Fibroblast of pulmonary artery (primary cell): ENCODE measurements around the gene FOXL3.

Source experiments
- DNase-seq: peaks from one replicate; pipeline ENCODE4 v3.0.0-alpha.2; 2010; ENCODE audit warnings: low read depth
- H3K4me3 ChIP-seq: replicated peaks from 2 replicates; pipeline ENCODE4 v1.5.1; 2011; ENCODE audit warnings: low read depth, mild to moderate bottlenecking, control low read depth, low read length, moderate library complexity
- CTCF ChIP-seq: IDR thresholded peaks from 2 replicates; pipeline ENCODE4 v1.5.1; 2011; ENCODE audit warnings: mild to moderate bottlenecking, control low read depth, low read length, inconsistent platforms; ENCODE audit errors: missing control alignments

The FOXL3 gene

GRCh38 chr7:246451-246850 is 43.5 kb upstream of the FOXL3 start:
- H3K4me3 ChIP-seq = no peak overlapping the region
- TF ChIP-seq CTCF = no peak

GRCh38 chr7:247181-247580 is 42.8 kb upstream of the FOXL3 start:
- H3K4me3 ChIP-seq = no peak overlapping the region
- no peak for DNase-seq
- TF ChIP-seq CTCF = no peak

More at GRCh38 chr7:246451-246850, 43.5 kb upstream of the FOXL3 start:
- DNase-seq = no peak

GRCh38 chr7:247636-248035 is 42.3 kb upstream of the FOXL3 start:
- no peak for DNase-seq
- no peak for TF ChIP-seq CTCF
- H3K4me3 ChIP-seq = no peak overlapping the region

- no peak overlapping the region for H3K4me3 ChIP-seq
- TF ChIP-seq CTCF = no peak
- no peak for DNase-seq
These were observed 41.1 kb upstream of the FOXL3 start for GRCh38 chr7:248732-249435.

- DNase-seq = no peak
- no peak for TF ChIP-seq CTCF
- no peak overlapping the region for H3K4me3 ChIP-seq
These were observed 40.0 kb upstream of the FOXL3 start for GRCh38 chr7:249989-250388.

- H3K4me3 ChIP-seq = no peak overlapping the region
- no peak for TF ChIP-seq CTCF
- DNase-seq = no peak
These were observed 39.4 kb upstream of the FOXL3 start for GRCh38 chr7:250523-250922.

GRCh38 chr7:251005-251404 is 39.0 kb upstream of the FOXL3 start:
- no peak for DNase-seq
- no peak overlapping the region for H3K4me3 ChIP-seq
- TF ChIP-seq CTCF = no peak
